ENCODE results near the gene ZBTB20. TPM values are rescaled to one million over a fixed set of nuclear protein-coding genes. Genes with fewer than 3 reads are reported as not detected.

ZBTB20 gene
- total and polyA plus RNA-seq, 2 donors from 2014 or later = 0.99 to 142 TPM

- peak; percentile 91 for FAIRE-seq
- no peaks in the 10 kb centered on the region for H3K9me3 ChIP-seq (ENCODE audit: control insufficient read depth in 2 of 3, insufficient read depth in 1 of 3, low read length in 3 of 3)
- peaks cover 0 to 11% (median 3%) of the 10 kb centered on the region in 3 donors for H3K4me1 ChIP-seq (ENCODE audit: control insufficient read depth in 2 of 3, insufficient read depth in 2 of 3, low read depth in 1 of 3, low read length in 3 of 3)
- H3K27ac ChIP-seq (ENCODE audit: low read depth in 2 of 2, low read length in 2 of 2) = peak overlapping the region; percentile 74 to 90
- intact Hi-C loops (cut with DNase I) = no loop called here
- H3K27me3 ChIP-seq (ENCODE audit: control insufficient read depth, insufficient read depth, low read length) = no peaks in the 10 kb centered on the region
- peak overlapping the region in 2 of 3 donors; percentile 11 to 20 for H3K9ac ChIP-seq (ENCODE audit: low read length in 3 of 3)
- H3K36me3 ChIP-seq (ENCODE audit: control insufficient read depth in 2 of 3, insufficient read depth in 3 of 3, low read length in 3 of 3) = no peaks in the 10 kb centered on the region
- no peak for TF ChIP-seq CTCF (IDR thresholded peaks at IDR 0.05; ENCODE audit: borderline replicate concordance, extremely low read depth, insufficient read depth)
- DNase-seq = peak in 2 of 5 donors; percentile 44 to 65
- peak overlapping the region; percentile 17 to 63 (median 48) for H3K4me3 ChIP-seq (ENCODE audit: low read length in 3 of 3)
These were observed 401.5 kb downstream of the ZBTB20 start for GRCh38 chr3:114745322-114746240.

GRCh38 chr3:114743746-114744485 is 403.2 kb downstream of the ZBTB20 start:
- Histone ChIP-seq H3K36me3 (ENCODE audit: control insufficient read depth in 2 of 3, insufficient read depth in 3 of 3, low read length in 3 of 3) (no peaks in the 10 kb centered on the region), H3K9me3 (ENCODE audit: control insufficient read depth in 2 of 3, insufficient read depth in 1 of 3, low read length in 3 of 3) (no peaks in the 10 kb centered on the region), H3K4me1 (ENCODE audit: control insufficient read depth in 2 of 3, insufficient read depth in 2 of 3, low read depth in 1 of 3, low read length in 3 of 3) (peaks cover 0 to 11% (median 3%) of the 10 kb centered on the region in 3 donors), H3K4me3 (ENCODE audit: low read length in 3 of 3) (peak overlapping the region in 1 of 3 donors; percentile 48), H3K27ac (ENCODE audit: low read depth in 2 of 2, low read length in 2 of 2) (peak overlapping the region in 1 of 2 donors; percentile 90), H3K27me3 (ENCODE audit: control insufficient read depth, insufficient read depth, low read length) (no peaks in the 10 kb centered on the region), H3K9ac (ENCODE audit: low read length in 3 of 3) (no peak overlapping the region)
- TF ChIP-seq CTCF (IDR thresholded peaks at IDR 0.05; ENCODE audit: borderline replicate concordance, extremely low read depth, insufficient read depth) = no peak
- intact Hi-C loops (cut with DNase I) = no loop called here
- FAIRE-seq (peak; percentile 3), DNase-seq (no peak)

GRCh38 chr3:114741066-114741465 is 406.0 kb downstream of the ZBTB20 start:
- no peak overlapping the region for H3K4me3 ChIP-seq (ENCODE audit: low read length in 3 of 3)
- no peaks in the 10 kb centered on the region for H3K9me3 ChIP-seq (ENCODE audit: control insufficient read depth in 2 of 3, insufficient read depth in 1 of 3, low read length in 3 of 3)
- H3K36me3 ChIP-seq (ENCODE audit: control insufficient read depth in 2 of 3, insufficient read depth in 3 of 3, low read length in 3 of 3) = no peaks in the 10 kb centered on the region
- FAIRE-seq (no peak), DNase-seq (no peak)
- no peak for TF ChIP-seq CTCF (IDR thresholded peaks at IDR 0.05; ENCODE audit: borderline replicate concordance, extremely low read depth, insufficient read depth)
- H3K27me3 ChIP-seq (ENCODE audit: control insufficient read depth, insufficient read depth, low read length) = no peaks in the 10 kb centered on the region
- intact Hi-C loops (cut with DNase I) = no loop called here
- peaks cover 0 to 4% (median 3%) of the 10 kb centered on the region in 3 donors for H3K4me1 ChIP-seq (ENCODE audit: control insufficient read depth in 2 of 3, insufficient read depth in 2 of 3, low read depth in 1 of 3, low read length in 3 of 3)
- no peak overlapping the region for H3K9ac ChIP-seq (ENCODE audit: low read length in 3 of 3)
- H3K27ac ChIP-seq (ENCODE audit: low read depth in 2 of 2, low read length in 2 of 2) = no peak overlapping the region

Measured in kidney (tissue), 14 donors.